Stomach (tissue), 9 donors: ENCODE data around the gene ZNF543. TPM values are rescaled to one million over a fixed set of nuclear protein-coding genes. Genes with fewer than 3 reads are reported as not detected.
A peak's percentile ranks its signal among the peaks of the same experiment; 100 is the strongest.

Experiments
- DNase-seq, 2 donors: peaks; one replicate each; pipeline versions ENCODE4 v3.0.0 to v3.0.0-alpha.2; 2013 to 2019
- H3K27ac ChIP-seq, 5 donors: fragments of 200-600 bp in 4 of 5; sonication (generic) in 4 of 5; one replicate each; pipeline ENCODE4 v1.5.1; 2013 to 2019; ENCODE audit warnings: mild to moderate bottlenecking in 1 of 5, moderate library complexity in 1 of 5
- H3K27me3 ChIP-seq, 3 donors: fragments of 200-600 bp; sonication (generic); one replicate each; pipeline ENCODE4 v1.5.1; 2017 to 2019; ENCODE audit warnings: mixed run types in 1 of 3
- H3K36me3 ChIP-seq, 4 donors: fragments of 200-600 bp; sonication (generic); 1 replicate in 3 of 4; 2 replicates in 1 of 4; pipeline ENCODE4 v1.5.1; 2016 to 2019
- H3K4me1 ChIP-seq, 4 donors: fragments of 200-600 bp; sonication (generic); one replicate each; pipeline ENCODE4 v1.5.1; 2016 to 2019
- H3K4me3 ChIP-seq, 4 donors: fragments of 200-600 bp; sonication (generic) in 3 of 4; one replicate each; pipeline ENCODE4 v1.5.1; 2016 to 2019; ENCODE audit warnings: mild to moderate bottlenecking in 1 of 4
- H3K9me3 ChIP-seq, 4 donors: fragments of 200-600 bp; sonication (generic); one replicate each; pipeline ENCODE4 v1.5.1; 2016 to 2019
- CTCF ChIP-seq, 7 experiments: fragments of 450-650 bp in 4 of 7; fragments of 200-600 bp in 3 of 7; sonication (generic) in 3 of 7; IDR thresholded peaks; one replicate each; pipeline ENCODE4 v1.5.1; 2016 to 2019; ENCODE audit warnings: antibody characterized with exemption in 7 of 7, control low read depth in 2 of 7, mild to moderate bottlenecking in 1 of 7
- EP300 ChIP-seq: sonication (generic); formaldehyde crosslinking; IDR thresholded peaks from one replicate; pipeline ENCODE4 v1.6.1; 2017; ENCODE audit warnings: antibody characterized with exemption
- POLR2A ChIP-seq, 4 donors: fragments of 450-650 bp; IDR thresholded peaks; one replicate each; pipeline ENCODE4 v1.6.1; 2016; ENCODE audit warnings: antibody characterized with exemption in 4 of 4, control low read depth in 2 of 4, mild to moderate bottlenecking in 1 of 4, moderate library complexity in 1 of 4
- POLR2AphosphoS5 ChIP-seq, 3 donors: sonication (generic); formaldehyde crosslinking; IDR thresholded peaks; one replicate each; pipeline ENCODE4 v1.6.1; 2016; ENCODE audit warnings: antibody characterized with exemption in 3 of 3
- WGBS, 5 donors: extraction: QIAGEN DNeasy Blood & Tissue Kit in 3 of 5; methylation state at CpG; one replicate each; pipeline versions ENCODE4 v1.1.5 to v1.1.7; 2013 to 2018; 5-methylcytosine and 5-hydroxymethylcytosine counted together
- intact Hi-C: fragments of 100-400 bp; cut with DNase I; formaldehyde crosslinking; loops from one replicate; pipeline ENCODE4 v1.15.1; 2023; ENCODE audit warnings: low total_unique reads
- polyA plus RNA-seq, 3 donors: library from polyadenylated mRNA; stranded (reverse); fragments of 200-250 nt; gene quantifications; one replicate each; pipeline ENCODE4 v1.2.3, GENCODE V29; 2013
- total RNA-seq, 5 donors: library from RNA; depleted of rRNA; stranded (reverse); fragments of >200 nt; gene quantifications; one replicate each; pipeline versions ENCODE4 v1.1.0 to v1.2.3, GENCODE V29; 2014 to 2016
- donor health status: healthy with polysubstance abuse.
- donor health status: Bipolar disorder and iron deficiency.
- donor health status: healthy.

The ZNF543 gene
- total and polyA plus RNA-seq, 8 donors: 0.56 to 24.6 (median 2.9) TPM

GRCh38 chr19:57324992-57325391 is 4.7 kb downstream of the ZNF543 start:
- H3K9me3 ChIP-seq: peaks cover 26 to 82% (median 69%) of the 10 kb centered on the region in 4 donors
- no peaks in the 10 kb centered on the region for H3K27me3 ChIP-seq
- peaks cover 57 to 76% (median 69%) of the 10 kb centered on the region in 4 donors for H3K36me3 ChIP-seq
- DNase-seq: no peak
- TF ChIP-seq EP300 (no peak), POLR2A (IDR thresholded peaks at IDR 0.05) (no peak), POLR2AphosphoS5 (IDR thresholded peaks at IDR 0.05) (no peak), CTCF (IDR thresholded peaks at IDR 0.05) (no peak)
- H3K4me3 ChIP-seq: no peak overlapping the region
- H3K4me1 ChIP-seq: peaks cover 14 to 24% (median 20%) of the 10 kb centered on the region in 4 donors
- H3K27ac ChIP-seq: no peak overlapping the region
- intact Hi-C loops: no loop called here

GRCh38 chr19:57327993-57328392 is 7.7 kb downstream of the ZNF543 start:
- TF ChIP-seq CTCF (IDR thresholded peaks at IDR 0.05) (no peak), EP300 (no peak), POLR2A (IDR thresholded peaks at IDR 0.05) (no peak), POLR2AphosphoS5 (IDR thresholded peaks at IDR 0.05) (no peak)
- H3K27ac ChIP-seq: no peak overlapping the region
- H3K4me3 ChIP-seq: no peak overlapping the region
- peaks cover 57 to 93% (median 81%) of the 10 kb centered on the region in 4 donors for H3K36me3 ChIP-seq
- intact Hi-C loops: no loop called here
- WGBS, 5 donors: 93 to 99% (median 98%) methylated on average over 8 of the region's 8 CpGs
- no peaks in the 10 kb centered on the region for H3K27me3 ChIP-seq
- H3K4me1 ChIP-seq: no peaks in the 10 kb centered on the region
- H3K9me3 ChIP-seq: peaks cover 26 to 98% (median 82%) of the 10 kb centered on the region in 4 donors
- no peak for DNase-seq

GRCh38 chr19:57334191-57334590 is 13.9 kb downstream of the ZNF543 start:
- H3K9me3 ChIP-seq: peaks cover 3 to 76% (median 41%) of the 10 kb centered on the region in 4 donors
- H3K27me3 ChIP-seq: no peaks in the 10 kb centered on the region
- peak in 1 of 2 donors; percentile 13 for DNase-seq
- no peak overlapping the region for H3K4me3 ChIP-seq
- no peak overlapping the region for H3K27ac ChIP-seq
- WGBS, 5 donors: 77 to 86% (median 80%) methylated on average over 4 of the region's 4 CpGs
- intact Hi-C loops: no loop called here
- TF ChIP-seq POLR2A (IDR thresholded peaks at IDR 0.05) (no peak), EP300 (no peak), POLR2AphosphoS5 (IDR thresholded peaks at IDR 0.05) (no peak)
- H3K36me3 ChIP-seq: peaks cover under 1 to 41% (median 22%) of the 10 kb centered on the region in 4 donors
- H3K4me1 ChIP-seq: peaks cover 0 to 4% (median 0%) of the 10 kb centered on the region in 4 donors

DNA sequence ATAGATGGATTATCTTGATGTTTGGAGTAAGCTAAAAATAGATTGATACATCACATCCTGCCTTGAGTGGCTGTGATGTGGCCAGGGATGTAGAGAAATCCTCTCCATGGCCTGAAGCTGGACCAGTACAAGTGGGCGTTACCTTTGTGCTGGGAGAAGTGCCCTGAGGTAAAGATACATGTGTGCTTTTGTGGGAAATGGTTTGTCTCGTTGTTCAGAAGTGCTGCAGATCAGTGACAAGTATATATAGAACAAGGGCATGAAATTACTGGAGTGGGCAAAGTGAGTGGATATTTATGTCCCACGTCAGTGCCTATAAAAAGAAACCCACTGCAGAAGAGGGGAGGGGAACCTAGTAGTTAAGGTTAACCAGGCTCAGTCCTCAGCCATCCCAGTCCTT is 18.6 kb downstream of the ZNF543 start:
- Histone ChIP-seq H3K9me3 (peaks cover 0 to 32% (median 9%) of the 10 kb centered on the region in 4 donors), H3K4me3 (no peak overlapping the region), H3K4me1 (peaks cover 0 to 5% (median 0%) of the 10 kb centered on the region in 4 donors), H3K27ac (peak overlapping the region in 2 of 5 donors; percentile 30 to 46), H3K36me3 (peaks cover 0 to 4% (median 2%) of the 10 kb centered on the region in 4 donors), H3K27me3 (no peaks in the 10 kb centered on the region)
- WGBS, 5 donors: 50 to 65% (median 58%) methylated on average over 3 of the region's 3 CpGs
- peak in 1 of 2 donors; percentile 23 for DNase-seq
- intact Hi-C loops: no loop called here
- TF ChIP-seq POLR2A (IDR thresholded peaks at IDR 0.05): no peak
- TF ChIP-seq POLR2AphosphoS5 (IDR thresholded peaks at IDR 0.05): no peak
- TF ChIP-seq CTCF (IDR thresholded peaks at IDR 0.05): no peak
- no peak for TF ChIP-seq EP300

- 70 to 78% (median 75%) methylated on average over 6 of the region's 6 CpGs for WGBS, 5 donors
- Histone ChIP-seq H3K27ac (no peak overlapping the region), H3K4me3 (no peak overlapping the region), H3K4me1 (peaks cover 0 to 5% (median 0%) of the 10 kb centered on the region in 4 donors), H3K9me3 (peaks cover 0 to 9% (median 3%) of the 10 kb centered on the region in 4 donors), H3K36me3 (no peaks in the 10 kb centered on the region), H3K27me3 (no peaks in the 10 kb centered on the region)
- TF ChIP-seq POLR2A (IDR thresholded peaks at IDR 0.05): no peak
- no peak for TF ChIP-seq POLR2AphosphoS5 (IDR thresholded peaks at IDR 0.05)
- TF ChIP-seq CTCF (IDR thresholded peaks at IDR 0.05): no peak
- no peak for TF ChIP-seq EP300
- DNase-seq: no peak
- intact Hi-C loops: no loop called here
These were observed 22.3 kb downstream of the ZNF543 start for GRCh38 chr19:57342582-57342981.
